ENCODE measurements around the gene ADGRG2.

The ADGRG2 gene

GRCh38 chrX:19110642-19111041, 11.6 kb downstream of the ADGRG2 start (continued):
- no peak for TF ChIP-seq OSR2 (tag by site-specific recombination; IDR thresholded peaks at IDR 0.05)
- no peak for TF ChIP-seq BCL6B (tag by site-specific recombination; IDR thresholded peaks at IDR 0.05)
- TF ChIP-seq ZNF146 (tag by site-specific recombination; IDR thresholded peaks at IDR 0.05): no peak

GRCh38 chrX:19107035-19107434, 15.2 kb downstream of the ADGRG2 start:
- TF ChIP-seq ZNF26 (tag by site-specific recombination; IDR thresholded peaks at IDR 0.05): no peak
- no peak for TF ChIP-seq ZNF114 (tag by site-specific recombination; IDR thresholded peaks at IDR 0.05)
- no peak for TF ChIP-seq ZNF335 (tag by site-specific recombination; conservative IDR thresholded peaks at IDR 0.05)
- no peak for TF ChIP-seq ZXDB (tag by site-specific recombination; IDR thresholded peaks at IDR 0.05)
- TF ChIP-seq GLIS2 (tag by site-specific recombination; IDR thresholded peaks at IDR 0.05): no peak
- no peak for TF ChIP-seq ZBTB10 (tag by site-specific recombination; IDR thresholded peaks at IDR 0.05)
- no peak for TF ChIP-seq ZFHX2 (tag by site-specific recombination; conservative IDR thresholded peaks at IDR 0.05)
- TF ChIP-seq ZNF449 (tag by site-specific recombination; IDR thresholded peaks at IDR 0.05): no peak
- no peak for TF ChIP-seq ZNF624 (tag by site-specific recombination; IDR thresholded peaks at IDR 0.05)
- no peak for TF ChIP-seq ZNF549 (tag by site-specific recombination; IDR thresholded peaks at IDR 0.05)
- TF ChIP-seq HIC1 (tag by site-specific recombination; IDR thresholded peaks at IDR 0.05): no peak
- no peak for TF ChIP-seq ZNF274 (IDR thresholded peaks at IDR 0.05; ENCODE audit: low read length)
- TF ChIP-seq ZNF274 (tag by site-specific recombination; IDR thresholded peaks at IDR 0.05; ENCODE audit: borderline replicate concordance): no peak
- TF ChIP-seq REPIN1 (tag by site-specific recombination; IDR thresholded peaks at IDR 0.05; ENCODE audit: low read depth): no peak
- no peak for TF ChIP-seq SP7 (tag by site-specific recombination; IDR thresholded peaks at IDR 0.05)
- no peak for TF ChIP-seq ZNF792 (tag by site-specific recombination; IDR thresholded peaks at IDR 0.05)
- TF ChIP-seq ZSCAN4 (tag by site-specific recombination; IDR thresholded peaks at IDR 0.05): no peak
- no peak for TF ChIP-seq ZNF148 (tag by site-specific recombination; IDR thresholded peaks at IDR 0.05; ENCODE audit: borderline replicate concordance)
- no peak for TF ChIP-seq ZNF18 (tag by site-specific recombination; IDR thresholded peaks at IDR 0.05)
- no peak for TF ChIP-seq ZNF37A (tag by site-specific recombination; IDR thresholded peaks at IDR 0.05)
- POLR2A ChIA-PET: no interaction called here
- CTCF ChIA-PET: interaction anchor here (0.7 to 0.8 kb wide), 3 partner anchors 9 to 540 kb away, joined by 3 read pairs; no protein-coding TSS in a partner anchor
- H3K36me3 ChIP-seq (ENCODE audit: control insufficient read depth in 2 of 2, insufficient read depth in 1 of 2, low read length in 2 of 2): no peaks in the 10 kb centered on the region
- H3K4me1 ChIP-seq (ENCODE audit: control insufficient read depth, insufficient read depth, low read length): no peaks in the 10 kb centered on the region
- no peak overlapping the region for H3K27ac ChIP-seq (ENCODE audit: extremely low read depth, low read depth, low read length)
- no peak overlapping the region for H3K4me3 ChIP-seq (ENCODE audit: low read depth, low read length)
- no peaks in the 10 kb centered on the region for H3K9me3 ChIP-seq (ENCODE audit: control insufficient read depth, insufficient read depth, low read depth, low read length)

Data from HEK293 (cell line).